HepG2 (cell line): ENCODE data around the gene UGGT1. TPM values are rescaled to one million over a fixed set of nuclear protein-coding genes. Genes with fewer than 3 reads are reported as not detected.

Source experiments
- BRD4 ChIP-seq: sonication (generic); formaldehyde crosslinking; IDR thresholded peaks from 2 replicates; pipeline ENCODE4 v1.4.0; 2020; ENCODE audit warnings: missing genetic modification reagents
- CTCF ChIP-seq: sonication (generic); formaldehyde crosslinking; IDR thresholded peaks from 2 replicates; pipeline ENCODE4 v1.5.0; 2020; ENCODE audit warnings: mild to moderate bottlenecking, missing genetic modification reagents, moderate library complexity
- HNRNPLL ChIP-seq: fragments of 200-400 bp; formaldehyde crosslinking; IDR thresholded peaks from 2 replicates; pipeline ENCODE4 v1.6.1; 2017; ENCODE audit warnings: mild to moderate bottlenecking, low read depth, low read length; ENCODE audit not compliant: poor library complexity, severe bottlenecking
- HOMEZ ChIP-seq: IDR thresholded peaks from 2 replicates; pipeline ENCODE4 v1.6.1; 2016; ENCODE audit warnings: low read depth
- KMT2A ChIP-seq: sonication (generic); formaldehyde crosslinking; IDR thresholded peaks from 2 replicates; pipeline ENCODE4 v1.4.0; 2020; ENCODE audit warnings: missing genetic modification reagents
- MYPOP ChIP-seq: sonication (generic); formaldehyde crosslinking; IDR thresholded peaks from 2 replicates; pipeline ENCODE4 v1.8.1; 2023; ENCODE audit warnings: mild to moderate bottlenecking, moderate library complexity, missing genetic modification reagents
- RERE ChIP-seq: IDR thresholded peaks from 2 replicates; pipeline ENCODE4 v1.6.1; 2016; ENCODE audit warnings: low read depth, missing genetic modification reagents, missing compliant biosample characterization
- RFX1 ChIP-seq: fragments of 450-650 bp; IDR thresholded peaks from 2 replicates; pipeline ENCODE4 v1.6.1; 2017
- SCMH1 ChIP-seq: sonication (generic); formaldehyde crosslinking; IDR thresholded peaks from 2 replicates; pipeline ENCODE4 v1.9.0; 2021; ENCODE audit warnings: missing genetic modification reagents, mild to moderate bottlenecking, borderline replicate concordance
- SKI ChIP-seq: fragments of 450-650 bp; IDR thresholded peaks from one replicate; pipeline ENCODE4 v1.6.1; 2018; ENCODE audit warnings: mild to moderate bottlenecking; ENCODE audit not compliant: partially characterized antibody
- ZBED4 ChIP-seq: sonication (generic); formaldehyde crosslinking; IDR thresholded peaks from 2 replicates; pipeline ENCODE4 v1.4.0; 2020; ENCODE audit warnings: missing genetic modification reagents, borderline replicate concordance
- ZBTB8A ChIP-seq: sonication (generic); formaldehyde crosslinking; IDR thresholded peaks from 2 replicates; pipeline ENCODE4 v1.4.0; 2020; ENCODE audit warnings: mild to moderate bottlenecking, low read depth, missing genetic modification reagents, borderline replicate concordance
- ZNF737 ChIP-seq: sonication (generic); formaldehyde crosslinking; IDR thresholded peaks from 2 replicates; pipeline ENCODE4 v1.5.0; 2020; ENCODE audit warnings: missing genetic modification reagents, mild to moderate bottlenecking, borderline replicate concordance
- ZNF83 ChIP-seq: sonication (generic); formaldehyde crosslinking; IDR thresholded peaks from 2 replicates; pipeline ENCODE4 v1.4.0; 2020; ENCODE audit warnings: missing genetic modification reagents, mild to moderate bottlenecking, borderline replicate concordance
- ZNF883 ChIP-seq: sonication (generic); formaldehyde crosslinking; IDR thresholded peaks from 2 replicates; pipeline ENCODE4 v1.5.1; 2020; ENCODE audit warnings: mild to moderate bottlenecking, missing genetic modification reagents; ENCODE audit errors: not compliant biosample characterization
- polyA plus RNA-seq, 8 experiments: library from polyadenylated mRNA; depleted of rRNA in 3 of 8; stranded (reverse) in 7 of 8; unstranded in 1 of 8; fragments of >200 nt; fragmentation: Illumina TruSeq in 4 of 8; extraction: Trizol in 4 of 8; gene quantifications; 2 replicates each; pipeline versions ENCODE4 v1.2.1 to v1.2.3, GENCODE V29; 2011 to 2016; ENCODE audit warnings: low read depth in 4 of 8, missing spikeins in 1 of 8, mixed read lengths in 1 of 8; ENCODE audit not compliant: insufficient read depth in 1 of 8
- total RNA-seq, 5 experiments: library from RNA; depleted of rRNA; stranded (reverse); fragments of >200 nt; fragmentation: Illumina TruSeq; extraction: Trizol; gene quantifications; 2 replicates each; pipeline ENCODE4 v1.2.3, GENCODE V29; 2016; ENCODE audit warnings: low read depth in 1 of 5

The UGGT1 gene
- total and polyA plus RNA-seq, 2 of the 13 experiments (the other 11 are each of a cell fraction or from before 2014, with no cell fraction given) = 35.8 to 83.2 TPM

- TF ChIP-seq CTCF (CRISPR knock-in tag) = peak; percentile 85
- no peak for TF ChIP-seq SKI
- TF ChIP-seq RERE = no peak
- no peak for TF ChIP-seq ZNF883 (CRISPR knock-in tag)
- TF ChIP-seq SCMH1 (CRISPR knock-in tag) = no peak
- TF ChIP-seq BRD4 (CRISPR knock-in tag) = 0 out of 2 replicates have a peak, but pooled peaks have one; percentile 54
- TF ChIP-seq ZBED4 = no peak
- TF ChIP-seq HNRNPLL = no peak
- TF ChIP-seq KMT2A (CRISPR knock-in tag) = no peak
- no peak for TF ChIP-seq ZNF83
- TF ChIP-seq ZNF737 (CRISPR knock-in tag) = no peak
- TF ChIP-seq HOMEZ = no peak
- no peak for TF ChIP-seq MYPOP
- no peak for TF ChIP-seq ZBTB8A
- TF ChIP-seq RFX1 = no peak
Measured at GRCh38 chr2:128172191-128172590, 81.2 kb downstream of the UGGT1 start (continued).
